ENCODE results near the gene ERBB4. TPM values are rescaled to one million over a fixed set of nuclear protein-coding genes. Genes with fewer than 3 reads are reported as not detected.

Gene ERBB4
- total RNA-seq, 4 donors from 2014 or later: 0.16 to 12.7 (median 0.27) TPM; not detected in 1

- 68 to 73% methylated on average over 4 of the region's 4 CpGs for WGBS, 2 donors (ENCODE audit: low coverage in 1 of 2)
- DNase-seq: no peak
- Histone ChIP-seq H3K27ac (no peak overlapping the region), H3K9me3 (no peaks in the 10 kb centered on the region), H3K27me3 (no peaks in the 10 kb centered on the region), H3K4me1 (no peaks in the 10 kb centered on the region), H3K4me3 (no peak overlapping the region), H3K36me3 (no peaks in the 10 kb centered on the region)
- in situ Hi-C loops (cut with MboI; ENCODE audit: low pct_ligation_motif_present in 1 of 4, low pct_unique_long_range_greater_than_20kb in 1 of 4, low sequenced_read_pairs in 3 of 4): no loop called here
- TF ChIP-seq CTCF (IDR thresholded peaks at IDR 0.05): no peak
- TF ChIP-seq POLR2A (IDR thresholded peaks at IDR 0.05): no peak
- no peak for TF ChIP-seq POLR2AphosphoS5 (IDR thresholded peaks at IDR 0.05)
- TF ChIP-seq EP300 (IDR thresholded peaks at IDR 0.05; ENCODE audit: low read depth): no peak
- intact Hi-C loops (cut with DNase I; ENCODE audit: low total_unique reads): no loop called here
These were observed 200.9 kb downstream of the ERBB4 start for GRCh38 chr2:212337486-212338343.

- no peaks in the 10 kb centered on the region for H3K9me3 ChIP-seq
- no peaks in the 10 kb centered on the region for H3K36me3 ChIP-seq
- in situ Hi-C loops (cut with MboI; ENCODE audit: low pct_ligation_motif_present in 1 of 4, low pct_unique_long_range_greater_than_20kb in 1 of 4, low sequenced_read_pairs in 3 of 4) (no loop called here), intact Hi-C loops (cut with DNase I; ENCODE audit: low total_unique reads) (no loop called here)
- no peak overlapping the region for H3K4me3 ChIP-seq
- no peak for TF ChIP-seq EP300 (IDR thresholded peaks at IDR 0.05; ENCODE audit: low read depth)
- no peak for TF ChIP-seq POLR2A (IDR thresholded peaks at IDR 0.05)
- TF ChIP-seq POLR2AphosphoS5 (IDR thresholded peaks at IDR 0.05): no peak
- no peak for TF ChIP-seq CTCF (IDR thresholded peaks at IDR 0.05)
- 59 to 65% methylated on average over 2 of the region's 2 CpGs for WGBS, 2 donors (ENCODE audit: low coverage in 1 of 2)
- no peaks in the 10 kb centered on the region for H3K4me1 ChIP-seq
- H3K27ac ChIP-seq: no peak overlapping the region
- no peaks in the 10 kb centered on the region for H3K27me3 ChIP-seq
- DNase-seq: no peak
These were observed 201.6 kb downstream of the ERBB4 start for GRCh38 chr2:212337036-212337435.

GRCh38 chr2:212330263-212330662, 208.3 kb downstream of the ERBB4 start:
- no peak for TF ChIP-seq POLR2A (IDR thresholded peaks at IDR 0.05)
- TF ChIP-seq POLR2AphosphoS5 (IDR thresholded peaks at IDR 0.05): no peak
- no peak for TF ChIP-seq EP300 (IDR thresholded peaks at IDR 0.05; ENCODE audit: low read depth)
- TF ChIP-seq CTCF (IDR thresholded peaks at IDR 0.05): no peak
- Histone ChIP-seq H3K9me3 (no peaks in the 10 kb centered on the region), H3K27me3 (no peaks in the 10 kb centered on the region), H3K4me1 (peaks cover 0 to 14% (median 0%) of the 10 kb centered on the region in 4 donors), H3K36me3 (no peaks in the 10 kb centered on the region), H3K4me3 (no peak overlapping the region), H3K27ac (no peak overlapping the region)
- WGBS, 2 donors (ENCODE audit: low coverage in 1 of 2): 55 to 63% methylated on average over 4 of the region's 4 CpGs
- intact Hi-C loops (cut with DNase I; ENCODE audit: low total_unique reads) (no loop called here), in situ Hi-C loops (cut with MboI; ENCODE audit: low pct_ligation_motif_present in 1 of 4, low pct_unique_long_range_greater_than_20kb in 1 of 4, low sequenced_read_pairs in 3 of 4) (no loop called here)
- DNase-seq: no peak

GRCh38 chr2:212328712-212329496, 209.7 kb downstream of the ERBB4 start:
- Histone ChIP-seq H3K4me1 (peaks cover 0 to 14% (median 0%) of the 10 kb centered on the region in 4 donors), H3K9me3 (no peaks in the 10 kb centered on the region), H3K27me3 (no peaks in the 10 kb centered on the region), H3K27ac (no peak overlapping the region), H3K36me3 (no peaks in the 10 kb centered on the region), H3K4me3 (no peak overlapping the region)
- DNase-seq: no peak
- no peak for TF ChIP-seq EP300 (IDR thresholded peaks at IDR 0.05; ENCODE audit: low read depth)
- no peak for TF ChIP-seq POLR2AphosphoS5 (IDR thresholded peaks at IDR 0.05)
- TF ChIP-seq CTCF (IDR thresholded peaks at IDR 0.05): no peak
- TF ChIP-seq POLR2A (IDR thresholded peaks at IDR 0.05): no peak
- in situ Hi-C loops (cut with MboI; ENCODE audit: low pct_ligation_motif_present in 1 of 4, low pct_unique_long_range_greater_than_20kb in 1 of 4, low sequenced_read_pairs in 3 of 4) (no loop called here), intact Hi-C loops (cut with DNase I; ENCODE audit: low total_unique reads) (no loop called here)

Measured in transverse colon (tissue), 4 donors.